LHCN-M2 (cell line): ENCODE measurements around the gene TM9SF3. TPM values are rescaled to one million over a fixed set of nuclear protein-coding genes. Genes with fewer than 3 reads are reported as not detected.

Source experiments
- DNase-seq: peaks from one replicate; pipeline ENCODE4 v3.0.0-alpha.2; 2012; ENCODE audit warnings: low read depth
- total RNA-seq: library from RNA; depleted of rRNA; stranded (reverse); fragments of >200 nt; gene quantifications from 2 replicates; pipeline ENCODE4 v1.2.3, GENCODE V29; 2014

The TM9SF3 gene
- total RNA-seq, 1 experiment from 2014 or later = 117 TPM

DNA sequence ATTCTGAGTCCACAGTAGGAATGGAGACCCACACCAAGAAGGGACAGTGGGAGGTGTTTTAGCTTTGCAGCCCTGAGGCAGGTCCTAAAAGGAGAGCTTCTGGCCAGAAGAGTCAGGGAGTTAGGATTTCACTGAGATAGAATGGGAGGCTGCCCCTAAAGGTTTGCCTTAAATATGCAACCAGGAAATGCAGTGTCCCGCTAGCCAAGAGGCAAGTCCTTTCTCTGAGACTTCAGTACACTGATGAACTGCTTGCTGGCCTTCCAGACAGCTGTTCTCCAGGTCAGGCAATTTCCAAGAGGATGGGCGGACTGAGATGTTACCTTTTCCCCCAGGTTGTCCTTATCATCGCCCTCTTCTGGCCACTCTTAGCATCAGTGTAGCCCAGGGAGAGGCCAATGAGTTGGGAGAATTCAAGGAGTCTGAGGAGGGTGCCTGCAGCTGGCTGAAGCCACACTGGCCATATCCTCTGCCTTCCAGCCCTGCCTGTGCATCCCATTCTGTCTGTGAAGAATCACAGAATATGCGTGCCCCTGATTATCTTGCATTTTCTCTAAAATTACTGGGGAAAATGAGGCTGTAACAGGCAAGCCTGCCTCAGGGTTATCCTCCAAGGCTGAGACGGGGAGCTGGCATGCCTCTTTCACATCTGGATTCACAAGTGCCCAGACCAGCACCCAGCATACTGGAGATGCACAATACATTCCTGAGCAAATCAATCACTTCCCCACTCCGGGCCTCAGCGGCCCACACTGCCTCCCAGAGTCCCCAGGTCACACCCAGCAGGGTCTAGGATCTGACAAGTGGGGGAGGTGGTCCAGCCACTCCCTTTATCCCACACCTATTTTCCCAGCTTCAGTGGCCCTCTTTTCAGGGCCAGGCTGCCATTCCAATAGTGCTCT lies 75.5 kb downstream of the TM9SF3 start:
- peak; percentile 17 for DNase-seq

DNA sequence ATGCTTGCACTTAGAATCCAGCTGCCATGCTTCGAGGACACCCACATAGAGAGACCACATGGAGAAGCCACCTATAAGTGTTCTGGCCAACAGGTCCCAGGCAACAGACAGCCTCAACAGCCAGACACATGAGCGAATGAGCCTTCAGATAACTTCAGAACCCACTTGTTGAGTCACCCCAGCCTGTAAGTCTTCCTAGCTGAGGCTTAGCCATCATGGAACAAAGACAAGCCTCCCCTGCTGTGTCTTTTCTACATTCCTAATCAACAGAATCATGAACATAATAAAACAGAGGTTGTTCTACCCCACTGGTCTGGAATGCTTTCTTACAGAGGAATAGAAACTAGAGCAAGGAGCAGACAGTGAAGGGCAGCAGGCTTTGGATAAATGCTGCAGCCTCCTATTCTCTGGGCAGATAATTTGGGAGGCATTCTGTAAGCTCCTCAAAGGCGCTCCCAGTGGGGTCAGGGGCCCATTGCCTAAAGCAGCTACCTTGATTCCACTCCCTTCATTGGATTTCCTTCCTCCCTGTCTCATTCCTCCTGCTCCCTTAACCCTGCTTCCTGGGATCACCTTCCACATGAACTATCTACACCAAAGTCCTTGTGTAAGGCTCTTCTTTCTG lies 77.7 kb downstream of the TM9SF3 start:
- peak; percentile 28 for DNase-seq

DNA sequence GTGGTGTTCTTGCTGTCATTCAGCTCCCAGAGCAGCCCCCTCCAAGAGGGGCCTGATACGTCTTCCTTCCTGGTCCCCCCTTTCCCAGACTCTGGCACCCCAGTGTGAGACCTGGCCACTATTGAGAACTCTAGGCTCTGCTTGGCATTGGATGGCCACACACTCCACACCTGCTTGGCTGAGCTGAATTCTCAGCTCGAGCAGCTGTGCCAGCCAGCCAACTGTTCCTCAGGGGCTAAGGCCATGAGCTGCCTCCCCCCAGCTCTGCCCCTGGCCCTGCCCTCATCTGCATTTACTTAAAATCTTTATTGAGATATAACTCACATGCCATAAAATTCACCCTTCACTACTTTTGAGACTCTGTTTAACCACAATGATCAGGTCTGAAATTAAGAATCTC lies 79.8 kb downstream of the TM9SF3 start:
- no peak for DNase-seq

DNA sequence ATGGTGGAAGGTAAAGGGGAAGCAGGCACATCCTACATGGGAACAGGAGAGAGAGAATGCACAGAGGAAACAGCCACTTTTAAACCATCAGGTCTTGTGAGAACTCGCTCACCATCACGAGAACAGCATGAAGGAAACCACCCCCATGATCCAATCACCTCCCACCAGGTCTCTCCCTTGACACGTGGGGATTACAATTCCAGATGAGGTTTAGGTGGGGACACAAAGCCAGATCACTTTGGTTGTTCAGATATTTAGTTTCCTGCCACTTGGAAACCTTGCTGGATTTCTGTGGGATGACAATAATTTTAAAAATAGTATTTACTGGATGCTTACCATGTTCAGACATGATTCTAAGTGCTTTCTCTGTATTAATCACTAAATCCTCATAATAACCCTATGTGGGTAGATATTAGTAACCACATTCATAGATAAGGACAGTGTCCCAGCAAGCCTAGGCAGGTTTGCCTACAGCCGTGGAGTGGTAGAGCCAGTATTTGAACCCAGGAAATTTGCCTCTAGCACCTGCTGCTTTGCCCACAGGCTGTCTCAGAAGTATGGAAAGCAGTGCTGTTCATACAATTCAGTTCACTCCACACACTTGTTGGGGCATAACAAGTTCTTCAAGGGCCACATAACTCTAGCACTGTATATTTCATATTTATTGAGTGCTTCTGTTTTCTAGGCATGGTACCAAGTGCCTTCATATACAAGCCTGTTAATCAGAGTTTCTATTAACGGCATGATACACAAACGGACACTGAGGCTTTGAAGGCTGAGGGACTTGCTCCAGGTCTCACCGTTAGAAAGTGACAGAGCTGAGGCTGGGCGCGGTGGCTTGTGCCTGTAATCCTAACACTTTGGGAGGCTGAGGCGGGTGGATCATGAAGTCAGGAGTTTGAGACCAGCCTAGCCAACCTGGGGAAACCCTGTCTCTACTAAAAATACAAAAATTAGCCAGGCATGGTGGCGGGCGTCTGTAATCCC lies 81.4 kb downstream of the TM9SF3 start:
- DNase-seq = no peak

DNA sequence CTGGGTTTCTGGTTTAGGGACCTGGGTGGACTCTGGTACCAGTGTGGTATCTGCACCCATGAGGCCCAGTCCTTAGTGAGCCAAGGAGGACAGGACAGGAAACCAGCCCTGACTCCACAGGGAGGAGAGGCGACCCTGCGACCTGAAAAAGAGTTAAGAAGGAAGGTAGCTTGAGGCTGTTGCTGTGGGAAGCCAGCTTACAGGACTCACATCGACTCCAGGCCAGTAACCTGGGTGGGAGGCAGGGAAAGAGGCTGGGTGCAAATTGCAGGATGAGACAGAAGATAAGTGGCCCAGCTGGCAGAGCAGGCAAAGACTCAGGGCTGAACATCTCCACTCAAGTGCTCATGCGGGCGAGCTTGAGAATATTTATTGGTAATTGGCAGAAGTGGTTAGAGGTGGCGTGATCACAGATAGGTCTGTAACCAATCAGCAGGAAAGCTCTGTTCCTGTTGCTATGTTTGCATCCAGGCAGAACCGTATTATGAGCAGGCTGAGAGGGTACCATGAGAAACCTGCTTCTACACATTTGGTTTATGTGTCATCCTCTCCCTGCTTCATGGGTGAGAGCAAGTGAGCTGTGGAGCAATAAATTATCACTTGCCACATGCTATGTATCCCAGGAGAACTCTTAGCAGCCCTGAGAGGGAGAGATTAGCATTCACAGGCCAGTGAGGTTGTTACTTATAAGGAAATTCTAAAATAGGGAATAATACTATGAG lies 84.1 kb downstream of the TM9SF3 start:
- no peak for DNase-seq

DNA sequence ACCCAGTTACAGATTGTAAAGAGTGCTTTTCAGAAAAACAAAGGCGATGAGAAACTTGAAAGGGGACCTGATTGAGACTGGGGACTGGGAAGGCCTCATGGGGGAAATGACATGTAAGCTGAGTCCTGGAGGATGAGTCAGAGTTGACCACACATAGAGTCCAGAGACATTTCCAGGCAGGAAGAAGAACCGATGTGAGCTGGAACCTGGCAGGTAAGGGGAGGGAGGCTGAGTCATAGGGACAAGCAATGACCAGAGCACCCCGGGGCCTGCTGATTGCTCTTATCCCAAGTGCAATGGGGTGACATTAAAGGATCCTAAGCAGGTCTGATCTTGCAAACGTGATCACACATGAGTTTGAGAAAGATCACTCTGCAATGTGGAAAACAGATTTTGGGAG lies 84.8 kb downstream of the TM9SF3 start:
- no peak for DNase-seq

DNA sequence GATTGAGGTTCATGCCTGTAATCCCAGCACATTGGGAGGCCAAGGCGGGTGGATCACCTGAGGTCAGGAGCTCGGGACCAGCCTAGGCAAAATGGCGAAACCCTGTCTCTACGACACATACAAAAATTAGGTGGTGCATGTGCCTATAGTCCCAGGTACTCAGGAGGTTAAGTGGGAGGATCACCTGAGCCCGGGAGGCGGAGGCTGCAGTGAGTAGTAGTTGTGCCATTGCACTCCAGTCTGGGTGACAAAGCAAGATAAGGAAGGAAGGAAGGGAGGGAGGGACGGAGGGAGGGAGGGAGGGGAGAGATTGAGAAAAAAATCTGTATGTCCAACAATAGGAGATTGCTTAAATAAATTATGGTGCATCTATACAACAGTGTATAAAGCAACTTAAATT lies 86.3 kb downstream of the TM9SF3 start:
- no peak for DNase-seq

DNA sequence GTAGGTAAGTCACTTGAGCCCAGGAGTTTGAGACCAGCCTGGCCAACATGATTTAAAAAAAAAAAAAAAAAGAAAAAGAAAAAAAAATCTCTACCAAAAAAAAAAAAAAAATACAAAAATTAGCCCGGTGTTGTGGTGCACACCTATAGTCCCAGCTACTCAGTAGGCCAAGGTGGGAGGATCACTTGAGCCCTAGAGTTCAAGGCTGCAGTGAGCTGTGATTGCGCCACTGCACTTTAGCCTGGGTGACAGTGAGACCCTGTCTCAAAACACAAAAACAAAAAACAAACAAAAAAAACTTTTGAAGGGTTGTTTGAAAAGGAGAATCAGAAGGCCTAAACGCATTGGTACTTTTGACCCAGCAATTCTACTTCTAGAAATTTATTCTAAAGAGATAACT lies 86.8 kb downstream of the TM9SF3 start:
- DNase-seq = no peak

DNA sequence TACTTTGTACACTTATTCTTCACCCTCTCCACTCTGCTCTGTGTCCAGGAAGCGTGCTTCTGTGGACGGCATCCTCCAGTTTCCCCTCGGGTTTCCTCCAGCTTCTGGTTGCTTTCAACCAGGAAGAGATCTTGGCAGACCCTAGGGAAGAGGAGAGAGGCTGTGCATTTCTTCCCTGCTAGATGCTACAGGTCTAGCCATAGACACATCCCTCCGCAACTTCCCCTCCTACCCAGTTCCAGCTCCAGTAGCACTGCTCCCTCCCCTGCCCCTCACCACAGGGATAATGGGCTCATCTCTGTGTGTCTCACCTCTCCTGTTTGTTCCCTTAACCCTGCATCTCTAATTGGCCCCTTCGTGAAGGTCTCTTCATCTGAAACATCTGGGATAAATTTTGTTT lies 89.4 kb downstream of the TM9SF3 start:
- DNase-seq = no peak

DNA sequence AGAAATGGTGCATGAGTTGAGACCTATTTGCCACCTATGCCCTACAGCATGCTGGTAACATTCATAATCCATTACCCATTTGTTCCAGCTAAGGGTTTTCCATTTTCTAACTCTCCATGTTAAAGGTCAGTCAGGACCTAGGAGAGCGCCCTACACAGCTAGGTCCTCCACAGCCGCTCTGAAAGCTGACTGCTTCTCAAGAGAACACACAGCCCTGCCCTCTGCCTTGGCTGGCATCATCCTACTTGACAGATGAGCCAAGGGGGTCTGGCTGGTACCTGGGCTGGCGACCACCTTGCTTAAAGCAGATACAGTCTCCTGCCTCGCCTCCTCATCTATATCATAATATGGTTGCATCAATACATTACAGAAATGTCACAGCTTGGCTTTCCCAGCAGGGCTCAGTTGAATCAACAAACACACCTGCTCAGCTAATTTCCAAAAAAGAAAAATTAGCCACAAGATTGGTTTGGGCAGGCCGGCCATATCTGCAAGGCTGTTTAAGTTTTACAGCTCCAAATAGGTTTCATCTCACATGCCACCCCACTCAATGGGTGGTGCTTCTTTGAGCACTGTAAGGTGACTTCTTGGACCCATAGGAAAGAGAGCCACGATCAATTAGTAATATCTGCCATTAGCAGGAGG lies 90.4 kb downstream of the TM9SF3 start:
- peak; percentile 21 for DNase-seq

DNA sequence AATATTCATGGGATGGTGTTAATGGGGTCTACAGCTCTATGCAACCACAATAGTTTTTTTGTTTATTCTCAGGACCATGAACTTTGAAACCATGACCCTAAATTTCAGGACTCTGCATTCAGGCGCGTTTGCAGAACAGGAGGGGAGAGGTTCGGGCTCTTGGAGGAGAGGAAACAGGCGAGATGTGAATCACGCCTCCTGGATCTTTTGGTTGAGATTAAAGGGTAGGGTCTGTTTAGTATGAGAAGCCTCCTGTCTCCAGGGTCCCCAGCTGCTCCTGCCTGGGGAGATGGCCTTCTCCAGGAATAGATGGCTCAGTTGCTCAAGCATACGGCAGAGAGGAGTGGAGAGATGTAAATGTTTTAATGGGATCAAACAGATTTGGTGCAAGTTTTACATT lies 91.3 kb downstream of the TM9SF3 start:
- DNase-seq = no peak

DNA sequence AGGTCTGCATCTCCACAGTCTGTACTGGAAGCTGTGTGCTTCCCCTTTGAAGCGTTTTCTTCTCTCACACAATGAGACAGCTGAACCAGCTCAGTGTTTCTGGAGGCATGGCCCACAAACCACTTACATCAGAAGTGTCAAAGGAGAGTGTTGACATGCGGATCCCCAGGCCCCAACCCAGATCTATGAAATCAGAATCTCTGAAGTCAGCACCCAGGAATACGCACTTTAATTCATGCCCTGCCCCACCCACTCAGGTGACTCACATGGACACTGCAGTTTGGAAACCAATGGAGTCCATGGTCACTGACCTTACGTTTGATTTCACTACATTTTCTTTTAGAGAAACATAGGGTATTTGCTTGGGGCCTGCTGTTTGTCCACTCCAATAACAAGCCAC lies 92.1 kb downstream of the TM9SF3 start:
- no peak for DNase-seq

DNA sequence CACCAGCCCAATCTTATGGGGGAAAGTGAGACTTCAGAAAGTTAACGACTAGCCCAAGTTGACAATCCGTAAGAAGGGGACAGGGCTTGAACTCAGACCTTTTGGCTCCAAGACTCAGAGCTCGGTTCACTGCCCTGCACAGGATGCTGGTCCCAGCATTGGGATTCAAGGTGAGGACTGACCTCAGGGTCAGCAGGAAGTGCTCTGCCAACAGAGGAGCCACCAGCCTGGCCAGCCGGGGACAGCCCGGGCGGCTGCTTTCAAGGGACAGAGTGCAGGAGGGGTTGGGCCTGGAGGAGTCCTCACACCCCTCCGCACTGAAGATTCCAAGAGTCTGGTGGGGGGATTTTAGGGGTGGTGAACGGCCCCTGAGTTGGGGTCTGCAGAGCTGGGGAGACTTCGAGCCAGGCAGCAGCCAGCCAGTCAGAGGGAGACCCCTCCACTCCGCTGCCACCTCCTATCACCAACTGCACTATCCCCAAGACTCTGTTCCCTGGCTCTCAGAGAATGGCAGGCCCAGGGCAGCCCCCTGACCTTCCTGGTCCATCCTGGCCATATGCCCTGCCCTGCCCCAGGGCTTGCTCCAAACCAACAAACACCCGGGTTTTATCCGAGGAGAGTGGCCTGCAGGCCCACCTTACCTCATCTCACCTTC lies 92.8 kb downstream of the TM9SF3 start:
- DNase-seq = no peak

DNA sequence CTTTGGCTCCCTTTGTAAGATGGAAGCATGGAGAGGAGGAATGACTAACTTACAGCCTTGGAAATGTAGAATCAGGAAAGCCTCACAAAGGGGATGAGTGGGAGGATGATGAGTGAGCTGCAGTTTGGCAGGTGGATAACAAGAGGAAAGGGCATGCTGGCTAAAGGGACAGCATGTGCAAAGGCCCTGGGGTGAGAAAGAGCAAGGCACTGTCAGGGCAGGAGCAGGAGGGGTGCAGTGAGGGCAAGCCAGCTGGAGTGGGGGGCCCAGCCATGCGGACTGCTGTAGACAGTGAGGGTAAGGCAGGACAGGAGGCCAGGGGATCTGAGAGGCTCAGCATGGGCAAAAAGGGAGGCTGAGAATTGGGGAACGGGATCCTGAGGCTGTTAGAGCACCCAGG lies 93.6 kb downstream of the TM9SF3 start:
- no peak for DNase-seq

DNA sequence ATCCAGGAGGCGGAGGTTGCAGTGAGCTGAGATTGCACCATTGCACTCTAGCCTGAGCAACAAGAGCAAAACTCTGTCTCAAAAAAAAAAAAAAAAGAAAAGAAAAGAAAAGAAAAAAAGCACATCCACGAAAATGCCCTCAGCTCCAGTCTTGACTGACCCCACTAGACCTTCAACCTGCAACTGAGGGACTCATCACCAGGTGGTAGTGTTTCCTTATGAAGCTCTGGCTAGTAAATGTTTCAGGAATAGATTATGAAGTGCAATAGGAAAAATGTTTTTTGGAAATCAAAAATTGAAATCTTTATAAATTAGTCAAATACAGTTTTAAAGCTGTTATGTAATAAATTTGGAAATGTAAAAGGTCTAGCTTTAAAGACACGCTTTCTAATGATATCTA lies 95.5 kb downstream of the TM9SF3 start:
- DNase-seq = no peak

DNA sequence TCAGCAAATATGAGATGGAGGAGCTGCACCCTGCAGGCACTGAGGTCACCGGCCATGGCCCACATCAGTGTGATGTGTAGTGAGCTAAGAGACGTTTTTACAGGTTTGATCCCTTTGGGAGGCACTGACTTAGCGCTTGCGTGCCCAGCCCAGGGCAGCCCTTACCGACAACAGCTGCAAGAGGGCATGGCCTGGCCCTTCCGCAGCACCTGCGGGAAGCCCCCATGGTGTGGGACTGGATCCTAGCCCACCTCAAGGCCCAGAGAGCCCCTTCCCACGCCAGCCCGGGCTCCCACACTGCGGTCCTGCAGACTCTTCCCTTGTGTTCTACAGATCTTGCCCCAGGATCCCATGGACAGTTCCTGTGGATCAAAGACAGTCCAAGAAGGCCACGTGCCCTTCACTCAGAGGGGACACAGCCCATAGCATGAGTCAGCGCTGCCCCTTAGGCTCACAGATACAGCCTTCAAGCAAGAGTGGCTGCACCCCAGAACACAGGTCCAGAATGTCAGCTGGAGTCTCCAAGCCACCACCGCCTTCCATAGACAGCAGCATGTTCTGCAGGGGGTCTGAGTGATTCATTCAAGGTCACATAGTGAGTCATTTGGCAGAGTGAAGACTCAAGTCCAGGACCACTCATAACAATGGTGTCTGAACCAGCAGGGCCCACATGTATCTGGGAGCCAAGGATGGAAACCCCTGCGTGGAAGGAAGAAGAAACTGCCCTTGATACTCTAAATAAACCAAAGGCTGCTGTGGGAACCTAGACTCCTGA lies 98.5 kb downstream of the TM9SF3 start:
- DNase-seq = no peak

DNA sequence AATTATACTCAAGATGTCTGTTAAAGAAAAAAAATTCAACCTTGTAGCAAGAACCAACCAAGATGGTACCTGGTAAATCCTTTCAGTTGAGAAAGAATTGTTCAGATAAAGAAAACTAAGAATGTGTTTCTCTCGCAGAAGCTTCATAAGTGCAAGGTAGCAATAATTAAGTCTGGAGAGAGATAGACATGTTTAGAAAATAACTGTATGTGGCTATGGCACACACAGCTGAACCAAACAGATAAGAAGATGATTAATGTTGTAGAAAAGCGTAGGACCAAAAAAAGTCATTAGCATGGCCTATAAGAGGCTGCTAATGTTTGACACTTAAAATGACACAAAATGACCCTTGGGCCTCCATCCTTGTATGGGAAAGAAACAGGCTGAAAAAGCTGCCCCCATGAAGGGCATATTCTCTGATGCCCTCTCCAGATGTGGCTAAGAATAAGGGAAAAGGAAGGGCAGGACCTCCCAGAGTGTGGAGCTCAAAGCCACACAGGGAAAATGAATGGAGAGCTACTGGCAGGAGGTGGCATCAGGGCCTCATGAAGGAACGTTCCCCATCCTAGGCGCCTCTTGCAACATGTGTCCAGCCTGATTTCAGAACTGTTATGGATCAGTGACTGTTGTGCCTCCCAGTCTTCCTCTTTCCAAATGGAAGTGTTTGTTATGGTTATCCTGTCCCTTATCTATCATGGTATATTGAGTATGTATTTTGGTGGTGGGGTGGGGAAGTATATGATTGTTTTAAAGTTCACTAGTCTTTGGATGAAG lies 103.8 kb downstream of the TM9SF3 start:
- DNase-seq = no peak

DNA sequence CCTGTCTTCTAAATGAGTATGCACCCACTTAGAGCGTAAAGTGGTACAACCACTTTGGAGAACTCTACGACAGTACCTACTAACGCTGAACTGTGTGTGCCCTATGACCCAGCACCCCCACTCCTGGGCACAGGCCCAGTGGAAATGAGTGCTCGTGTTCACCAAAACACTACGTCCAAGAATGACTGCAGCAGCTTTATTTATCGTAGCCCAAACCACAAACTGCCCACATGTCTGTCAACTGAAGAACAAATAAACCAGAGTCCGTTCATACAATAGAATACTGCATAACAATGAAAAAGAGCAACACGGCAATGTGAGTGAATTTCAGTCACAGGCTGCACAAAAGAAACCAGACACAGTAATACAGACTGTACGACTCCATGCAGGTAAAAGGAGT lies 108.5 kb downstream of the TM9SF3 start:
- DNase-seq = no peak

DNA sequence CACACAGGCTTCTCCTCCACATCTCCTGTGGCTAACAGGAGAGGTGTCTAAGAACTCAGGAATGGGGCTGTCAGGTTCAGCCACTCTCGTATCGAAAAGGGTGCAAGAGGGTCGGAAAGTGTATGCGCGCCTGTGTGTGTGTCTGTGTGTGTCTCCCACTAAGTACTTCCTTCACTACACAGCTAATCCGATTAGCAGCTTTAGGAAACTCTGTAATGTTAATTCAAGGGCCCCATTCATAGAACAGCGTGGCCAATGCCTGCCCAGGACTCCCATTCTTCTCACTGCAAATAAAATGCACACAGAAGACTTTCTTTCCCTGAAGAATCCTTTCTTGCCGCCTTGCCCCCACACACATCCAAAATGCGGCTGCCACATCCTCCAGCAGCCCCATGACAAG lies 112.9 kb downstream of the TM9SF3 start:
- no peak for DNase-seq
